Prostate gland (tissue), 2 donors: ENCODE data around the gene MALRD1. TPM values are rescaled to one million over a fixed set of nuclear protein-coding genes. Genes with fewer than 3 reads are reported as not detected.
"Not testable (repeated sequence)": the region's sequence is repeated elsewhere in the genome, so short reads cannot be mapped to it uniquely, and the experiment has no call there.

Source experiments
- DNase-seq: peaks from one replicate; pipeline ENCODE4 v3.0.0-alpha.2; 2019; ENCODE audit warnings: low spot score
- H3K27ac ChIP-seq, 2 donors: fragments of 200-600 bp; sonication (generic); 2 replicates each; pipeline ENCODE4 v1.5.1; 2017 to 2019
- H3K27me3 ChIP-seq: fragments of 200-600 bp; sonication (generic); replicated peaks from 2 replicates; pipeline ENCODE4 v1.5.1; 2019; ENCODE audit not compliant: insufficient read depth
- H3K36me3 ChIP-seq, 2 donors: fragments of 200-600 bp; sonication (generic); 1 replicate in 1 of 2; 2 replicates in 1 of 2; pipeline versions ENCODE4 v1.5.1 to v1.8.1; 2017 to 2019
- H3K4me1 ChIP-seq: fragments of 200-600 bp; sonication (generic); replicated peaks from 2 replicates; pipeline ENCODE4 v1.5.1; 2019
- H3K4me3 ChIP-seq, 2 donors: fragments of 200-600 bp; sonication (generic); 2 replicates each; pipeline ENCODE4 v1.5.1; 2017 to 2019
- H3K9me3 ChIP-seq: fragments of 200-600 bp; sonication (generic); 2 replicates; pipeline ENCODE4 v1.5.1; 2017
- POLR2A ChIP-seq: fragments of 450-650 bp; IDR thresholded peaks from one replicate; pipeline ENCODE4 v1.6.1; 2016; ENCODE audit warnings: antibody characterized with exemption, mild to moderate bottlenecking
- POLR2AphosphoS5 ChIP-seq: sonication (generic); formaldehyde crosslinking; IDR thresholded peaks from one replicate; pipeline ENCODE4 v1.6.1; 2017; ENCODE audit warnings: antibody characterized with exemption
- WGBS: methylation state at CpG from one replicate; pipeline ENCODE4 v1.1.5; 2018; 5-methylcytosine and 5-hydroxymethylcytosine counted together
- intact Hi-C: fragments of 100-400 bp; cut with DNase I; formaldehyde crosslinking; loops from one replicate; pipeline ENCODE4 v1.14.2; 2022
- total RNA-seq, 2 donors: library from RNA; depleted of rRNA; stranded (reverse); fragments of >200 nt; gene quantifications; one replicate each; pipeline ENCODE4 v1.1.0, GENCODE V29; 2016
- TF ChIP-seq, protein P1 (sequence below), 4 experiments: fragments of 200-600 bp in 2 of 4; fragments of 450-650 bp in 2 of 4; sonication (generic) in 2 of 4; IDR thresholded peaks; 1 replicate in 3 of 4; 2 replicates in 1 of 4; pipeline ENCODE4 v1.5.1; 2016 to 2019; ENCODE audit warnings: antibody characterized with exemption in 4 of 4, mild to moderate bottlenecking in 2 of 4, moderate library complexity in 2 of 4

MALRD1 gene
- total RNA-seq, 2 donors from 2014 or later = 2.1 TPM; not detected in 1

DNA sequence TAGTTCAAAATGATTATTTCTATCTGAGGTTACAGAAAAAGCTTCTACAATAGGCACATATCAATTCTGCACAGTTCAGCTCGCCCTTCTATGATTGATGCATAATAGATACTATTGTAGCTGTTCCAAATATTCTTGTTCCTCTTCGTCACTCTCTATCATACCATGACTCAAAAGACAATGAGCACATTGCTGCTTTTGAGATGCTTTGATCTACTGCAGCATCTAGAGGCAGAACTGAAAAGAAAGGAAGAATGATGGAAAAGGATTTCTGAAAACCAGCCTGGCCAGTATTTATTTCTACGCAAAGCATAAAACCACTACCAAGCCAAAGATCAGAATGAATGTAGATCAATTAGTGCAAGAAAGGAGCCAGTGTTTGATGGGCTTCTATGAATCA is 708.3 kb downstream of the MALRD1 start:
- Histone ChIP-seq H3K27ac (no peak overlapping the region), H3K27me3 (no peaks in the 10 kb centered on the region), H3K9me3 (no peaks in the 10 kb centered on the region), H3K4me3 (no peak overlapping the region), H3K4me1 (no peaks in the 10 kb centered on the region), H3K36me3 (no peaks in the 10 kb centered on the region)
- intact Hi-C loops = no loop called here
- no peak for DNase-seq
- 49% methylated on average over 3 of the region's 3 CpGs for WGBS
- TF ChIP-seq POLR2AphosphoS5 (no peak), POLR2A (no peak)
- TF ChIP-seq, protein P1, sequence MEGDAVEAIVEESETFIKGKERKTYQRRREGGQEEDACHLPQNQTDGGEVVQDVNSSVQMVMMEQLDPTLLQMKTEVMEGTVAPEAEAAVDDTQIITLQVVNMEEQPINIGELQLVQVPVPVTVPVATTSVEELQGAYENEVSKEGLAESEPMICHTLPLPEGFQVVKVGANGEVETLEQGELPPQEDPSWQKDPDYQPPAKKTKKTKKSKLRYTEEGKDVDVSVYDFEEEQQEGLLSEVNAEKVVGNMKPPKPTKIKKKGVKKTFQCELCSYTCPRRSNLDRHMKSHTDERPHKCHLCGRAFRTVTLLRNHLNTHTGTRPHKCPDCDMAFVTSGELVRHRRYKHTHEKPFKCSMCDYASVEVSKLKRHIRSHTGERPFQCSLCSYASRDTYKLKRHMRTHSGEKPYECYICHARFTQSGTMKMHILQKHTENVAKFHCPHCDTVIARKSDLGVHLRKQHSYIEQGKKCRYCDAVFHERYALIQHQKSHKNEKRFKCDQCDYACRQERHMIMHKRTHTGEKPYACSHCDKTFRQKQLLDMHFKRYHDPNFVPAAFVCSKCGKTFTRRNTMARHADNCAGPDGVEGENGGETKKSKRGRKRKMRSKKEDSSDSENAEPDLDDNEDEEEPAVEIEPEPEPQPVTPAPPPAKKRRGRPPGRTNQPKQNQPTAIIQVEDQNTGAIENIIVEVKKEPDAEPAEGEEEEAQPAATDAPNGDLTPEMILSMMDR (IDR thresholded peaks at IDR 0.05) = no peak

DNA sequence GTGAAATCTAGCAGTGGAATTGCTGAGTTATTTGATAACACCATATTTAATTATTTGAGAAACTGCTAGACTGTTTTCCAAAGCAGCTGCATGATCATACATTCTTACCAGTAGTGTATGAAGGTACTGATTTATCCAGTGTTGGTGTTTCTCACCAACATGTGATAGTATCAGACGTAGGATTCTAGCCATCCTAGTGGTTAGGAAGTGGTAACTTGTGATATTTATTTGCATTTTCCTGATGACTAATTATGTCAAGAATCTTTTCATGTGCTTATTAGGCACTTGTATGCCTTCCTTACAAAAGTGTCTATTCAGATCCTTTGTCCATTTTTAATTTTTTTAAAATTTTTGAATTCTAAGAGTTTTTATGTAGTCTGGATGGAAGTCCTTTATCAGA is 713.4 kb downstream of the MALRD1 start:
- Histone ChIP-seq H3K4me1 (no peaks in the 10 kb centered on the region), H3K9me3 (no peaks in the 10 kb centered on the region), H3K36me3 (no peaks in the 10 kb centered on the region), H3K27ac (no peak overlapping the region), H3K4me3 (no peak overlapping the region), H3K27me3 (no peaks in the 10 kb centered on the region)
- intact Hi-C loops = no loop called here
- no peak for DNase-seq
- no peak for TF ChIP-seq POLR2AphosphoS5
- no peak for TF ChIP-seq POLR2A
- TF ChIP-seq, protein P1 (IDR thresholded peaks at IDR 0.05) = no peak
- WGBS = 83% methylated on average over 1 of the region's 1 CpG

DNA sequence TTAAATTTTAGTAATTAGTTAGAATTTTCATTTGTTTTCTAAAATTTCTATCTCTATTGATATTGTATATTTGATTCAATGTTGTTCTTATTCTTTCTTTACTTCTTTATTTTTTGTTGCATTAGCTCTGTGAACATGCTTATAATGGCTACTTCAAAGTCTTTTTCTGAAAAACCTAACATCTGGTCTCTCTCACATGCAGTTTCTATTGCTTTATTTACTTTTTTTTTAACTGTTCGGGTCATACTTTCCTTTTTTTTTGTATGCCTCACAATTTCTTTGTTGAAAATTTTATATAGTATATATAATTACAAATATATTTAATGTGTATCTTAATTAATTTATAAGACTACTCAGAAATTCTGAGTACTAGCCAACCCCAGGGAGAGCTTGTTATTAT is 715.5 kb downstream of the MALRD1 start:
- no peak overlapping the region for H3K27ac ChIP-seq
- no peak overlapping the region for H3K4me3 ChIP-seq
- H3K36me3 ChIP-seq = no peaks in the 10 kb centered on the region
- no peaks in the 10 kb centered on the region for H3K27me3 ChIP-seq
- no peaks in the 10 kb centered on the region for H3K4me1 ChIP-seq
- DNase-seq = no peak
- intact Hi-C loops = no loop called here
- TF ChIP-seq POLR2AphosphoS5 (no peak), POLR2A (no peak)
- TF ChIP-seq, protein P1 (IDR thresholded peaks at IDR 0.05) = no peak
- WGBS = 54% methylated on average over 1 of the region's 1 CpG
- no peaks in the 10 kb centered on the region for H3K9me3 ChIP-seq

DNA sequence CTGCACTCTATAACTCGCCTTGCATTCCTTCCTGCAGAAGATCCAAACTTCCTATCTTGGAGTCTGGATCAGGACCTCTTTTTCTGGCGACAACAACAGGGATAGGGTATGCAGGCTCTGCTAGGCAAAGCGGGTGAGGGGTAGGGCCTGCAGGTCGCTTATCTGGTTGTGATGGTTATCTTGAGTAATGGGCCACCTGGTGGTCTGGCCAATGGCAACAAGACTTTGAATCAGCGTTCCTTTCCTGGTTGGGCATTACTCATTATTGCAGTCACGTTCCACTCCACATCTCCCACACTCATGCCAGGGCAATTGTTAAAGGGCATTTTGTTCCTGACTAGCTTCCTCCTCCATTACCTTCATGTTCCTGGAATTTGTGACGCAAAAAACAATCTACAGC is 719.3 kb downstream of the MALRD1 start:
- DNase-seq = no peak
- no peak overlapping the region for H3K4me3 ChIP-seq
- H3K9me3 ChIP-seq = no peaks in the 10 kb centered on the region
- 60% methylated on average over 7 of the region's 7 CpGs for WGBS
- H3K4me1 ChIP-seq = no peaks in the 10 kb centered on the region
- no peak for TF ChIP-seq POLR2AphosphoS5
- TF ChIP-seq, protein P1 (IDR thresholded peaks at IDR 0.05) = no peak
- no peak for TF ChIP-seq POLR2A
- H3K36me3 ChIP-seq = no peaks in the 10 kb centered on the region
- intact Hi-C loops = no loop called here
- H3K27ac ChIP-seq = no peak overlapping the region
- no peaks in the 10 kb centered on the region for H3K27me3 ChIP-seq

DNA sequence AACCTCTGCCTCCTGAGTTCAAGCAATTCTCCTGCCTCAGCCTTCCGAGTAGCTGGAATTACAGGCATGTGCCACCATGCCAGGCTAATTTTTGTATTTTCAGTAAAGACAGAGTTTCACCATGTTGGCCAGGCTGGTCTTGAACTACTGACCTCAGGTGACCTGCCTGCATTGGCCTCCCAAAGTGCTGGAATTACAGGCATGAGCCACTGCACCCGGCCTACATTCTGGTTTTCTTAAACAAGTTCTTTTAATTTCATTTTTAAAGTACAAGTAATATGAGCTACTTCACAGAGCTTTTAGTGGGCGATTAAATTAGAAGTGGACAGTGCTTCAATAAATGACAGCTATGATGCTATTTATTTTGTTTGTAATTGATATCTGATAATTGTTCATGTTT is 721.2 kb downstream of the MALRD1 start:
- H3K4me1 ChIP-seq, H3K9me3 ChIP-seq: not testable (repeated sequence)
- WGBS = 69% methylated on average over 3 of the region's 3 CpGs

More for the DNA sequence above, 721.2 kb downstream of the MALRD1 start:
- intact Hi-C loops, H3K27ac ChIP-seq, H3K4me3 ChIP-seq, H3K27me3 ChIP-seq, H3K36me3 ChIP-seq, DNase-seq: not testable (repeated sequence)
